RWPE2 (cell line): ENCODE results near the gene OR52E5.

ENCODE experiments used
- ATAC-seq: fragments of 200-7000 bp; cut with Tn5 transposase; 3 replicates; pipeline ENCODE4 v1.9.1; 2021; ENCODE audit warnings: low read depth
- DNase-seq: peaks from one replicate; pipeline ENCODE4 v3.0.0-alpha.2; 2020; ENCODE audit warnings: low spot score
- H3K27ac ChIP-seq: fragments of 450-650 bp; 2 replicates; pipeline ENCODE4 v1.5.1; 2017; ENCODE audit warnings: mild to moderate bottlenecking; ENCODE audit not compliant: poor library complexity, severe bottlenecking
- H3K27me3 ChIP-seq: fragments of 250-450 bp; sonication (Bioruptor Pico); 2 replicates; pipeline ENCODE4 v1.5.1; 2021; ENCODE audit warnings: mild to moderate bottlenecking, moderate library complexity; ENCODE audit not compliant: insufficient read depth, poor library complexity, severe bottlenecking
- H3K36me3 ChIP-seq: fragments of 250-450 bp; sonication (Bioruptor Pico); 2 replicates; pipeline ENCODE4 v1.5.1; 2020; ENCODE audit warnings: low read depth, mild to moderate bottlenecking, moderate library complexity
- H3K4me1 ChIP-seq: fragments of 250-450 bp; sonication (Bioruptor Pico); 2 replicates; pipeline ENCODE4 v1.5.1; 2021; ENCODE audit warnings: mild to moderate bottlenecking, moderate library complexity; ENCODE audit not compliant: insufficient read depth, poor library complexity, severe bottlenecking
- H3K4me3 ChIP-seq: fragments of 250-450 bp; sonication (Bioruptor Pico); 2 replicates; pipeline ENCODE4 v1.5.1; 2021; ENCODE audit warnings: mild to moderate bottlenecking, moderate library complexity; ENCODE audit not compliant: severe bottlenecking
- H3K9me3 ChIP-seq: fragments of 250-450 bp; sonication (Bioruptor Pico); 2 replicates; pipeline ENCODE4 v1.5.1; 2021; ENCODE audit warnings: mild to moderate bottlenecking, moderate library complexity; ENCODE audit not compliant: severe bottlenecking
- TF ChIP-seq, protein P1 (sequence below): fragments of 450-650 bp; IDR thresholded peaks from one replicate; pipeline ENCODE4 v1.5.1; 2017; ENCODE audit warnings: mild to moderate bottlenecking, moderate library complexity; ENCODE audit not compliant: poor library complexity, severe bottlenecking

Gene OR52E5

DNA sequence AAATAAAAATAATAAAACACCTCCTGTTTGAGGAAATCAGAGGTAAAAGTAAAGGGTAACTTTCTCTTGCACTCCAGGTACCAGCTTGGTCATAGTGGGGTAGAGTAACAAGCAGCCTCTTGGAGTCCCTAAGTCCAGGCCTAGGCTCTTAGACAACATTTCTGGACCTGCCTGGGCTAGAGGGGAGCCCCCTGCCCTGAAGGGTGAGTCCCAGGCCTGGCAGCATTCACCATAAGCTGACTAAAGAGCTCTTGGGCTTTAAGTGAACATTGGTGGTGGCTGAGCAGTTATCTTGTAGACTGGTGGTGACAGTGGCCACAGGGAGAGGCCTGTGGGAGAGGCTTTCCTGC lies 30.4 kb downstream of the OR52E5 start:
- Histone ChIP-seq H3K4me3 (no peak overlapping the region), H3K36me3 (no peaks in the 10 kb centered on the region), H3K27me3 (no peaks in the 10 kb centered on the region), H3K27ac (no peak overlapping the region), H3K9me3 (no peaks in the 10 kb centered on the region), H3K4me1 (no peaks in the 10 kb centered on the region)
- TF ChIP-seq, protein P1, sequence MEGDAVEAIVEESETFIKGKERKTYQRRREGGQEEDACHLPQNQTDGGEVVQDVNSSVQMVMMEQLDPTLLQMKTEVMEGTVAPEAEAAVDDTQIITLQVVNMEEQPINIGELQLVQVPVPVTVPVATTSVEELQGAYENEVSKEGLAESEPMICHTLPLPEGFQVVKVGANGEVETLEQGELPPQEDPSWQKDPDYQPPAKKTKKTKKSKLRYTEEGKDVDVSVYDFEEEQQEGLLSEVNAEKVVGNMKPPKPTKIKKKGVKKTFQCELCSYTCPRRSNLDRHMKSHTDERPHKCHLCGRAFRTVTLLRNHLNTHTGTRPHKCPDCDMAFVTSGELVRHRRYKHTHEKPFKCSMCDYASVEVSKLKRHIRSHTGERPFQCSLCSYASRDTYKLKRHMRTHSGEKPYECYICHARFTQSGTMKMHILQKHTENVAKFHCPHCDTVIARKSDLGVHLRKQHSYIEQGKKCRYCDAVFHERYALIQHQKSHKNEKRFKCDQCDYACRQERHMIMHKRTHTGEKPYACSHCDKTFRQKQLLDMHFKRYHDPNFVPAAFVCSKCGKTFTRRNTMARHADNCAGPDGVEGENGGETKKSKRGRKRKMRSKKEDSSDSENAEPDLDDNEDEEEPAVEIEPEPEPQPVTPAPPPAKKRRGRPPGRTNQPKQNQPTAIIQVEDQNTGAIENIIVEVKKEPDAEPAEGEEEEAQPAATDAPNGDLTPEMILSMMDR = no peak
- no peak for DNase-seq
- no peak for ATAC-seq

DNA sequence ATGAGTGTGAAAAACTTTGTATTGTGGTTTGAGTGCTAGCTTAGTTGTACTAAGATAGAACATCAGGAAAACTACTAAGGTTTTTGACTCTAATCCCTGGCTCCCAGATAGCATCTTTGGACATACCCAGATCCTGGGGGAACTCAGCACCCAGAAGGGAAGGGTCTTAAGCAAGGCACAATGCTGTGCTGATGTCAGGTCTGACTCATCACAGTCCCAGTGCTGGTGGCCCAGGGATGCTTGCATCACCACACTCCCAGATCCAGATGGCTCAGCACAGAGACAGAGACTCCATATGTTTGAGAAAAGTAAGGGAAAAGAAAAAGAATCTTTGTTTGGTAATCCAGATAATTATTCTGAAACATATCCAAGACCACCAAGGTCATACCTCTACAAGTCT lies 30.8 kb downstream of the OR52E5 start:
- Histone ChIP-seq H3K4me3 (no peak overlapping the region), H3K4me1 (no peaks in the 10 kb centered on the region), H3K36me3 (no peaks in the 10 kb centered on the region), H3K27ac (no peak overlapping the region), H3K27me3 (no peaks in the 10 kb centered on the region), H3K9me3 (no peaks in the 10 kb centered on the region)
- DNase-seq (no peak), ATAC-seq (no peak)
- TF ChIP-seq, protein P1 = no peak

DNA sequence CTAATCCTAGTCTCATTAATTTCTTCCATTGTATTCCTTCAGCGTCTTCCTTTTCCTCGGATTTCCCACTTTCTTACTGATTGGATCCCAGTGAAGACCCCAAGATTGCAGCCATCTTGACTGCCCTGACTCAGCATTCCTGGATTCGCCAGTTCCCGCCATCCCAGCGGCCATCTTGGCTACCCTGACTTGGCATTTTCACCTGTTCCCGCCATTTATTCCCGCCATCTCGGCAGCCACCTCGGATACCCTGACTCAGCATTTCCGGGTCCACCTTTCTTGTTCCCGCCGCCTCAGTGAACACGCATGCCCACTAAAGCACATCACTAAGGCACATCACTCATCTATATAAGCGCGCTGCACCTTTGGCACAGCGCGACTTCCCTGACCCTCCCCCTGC lies 35.3 kb downstream of the OR52E5 start:
- Histone ChIP-seq H3K27me3 (no peaks in the 10 kb centered on the region), H3K36me3 (no peaks in the 10 kb centered on the region), H3K4me1 (no peaks in the 10 kb centered on the region), H3K4me3 (no peak overlapping the region), H3K27ac (no peak overlapping the region), H3K9me3 (no peaks in the 10 kb centered on the region)
- ATAC-seq (no peak), DNase-seq (no peak)
- TF ChIP-seq, protein P1 = no peak

DNA sequence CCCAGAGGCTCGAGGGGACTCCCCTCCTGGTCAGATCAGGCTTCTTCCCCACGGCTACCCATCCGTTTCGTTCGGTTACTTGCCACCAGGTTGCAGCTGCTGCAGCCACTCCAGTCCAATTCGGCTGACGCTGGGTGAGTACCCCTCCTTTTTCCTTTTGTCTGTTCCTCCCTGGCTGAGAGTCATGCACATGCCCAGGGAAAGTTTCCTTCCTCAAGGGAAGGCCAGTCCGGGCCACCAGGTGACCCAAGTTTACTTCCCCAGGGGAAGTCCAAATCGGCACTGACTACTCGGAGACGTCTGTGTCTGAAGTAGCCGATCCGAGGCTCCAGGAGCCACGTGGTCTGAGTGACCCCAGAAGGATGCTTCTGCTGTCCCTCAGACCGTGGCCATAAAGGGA lies 35.8 kb downstream of the OR52E5 start:
- Histone ChIP-seq H3K36me3 (no peaks in the 10 kb centered on the region), H3K4me1 (no peaks in the 10 kb centered on the region), H3K27ac (no peak overlapping the region), H3K9me3 (no peaks in the 10 kb centered on the region), H3K27me3 (no peaks in the 10 kb centered on the region), H3K4me3 (no peak overlapping the region)
- ATAC-seq (no peak), DNase-seq (no peak)
- TF ChIP-seq, protein P1 = no peak

DNA sequence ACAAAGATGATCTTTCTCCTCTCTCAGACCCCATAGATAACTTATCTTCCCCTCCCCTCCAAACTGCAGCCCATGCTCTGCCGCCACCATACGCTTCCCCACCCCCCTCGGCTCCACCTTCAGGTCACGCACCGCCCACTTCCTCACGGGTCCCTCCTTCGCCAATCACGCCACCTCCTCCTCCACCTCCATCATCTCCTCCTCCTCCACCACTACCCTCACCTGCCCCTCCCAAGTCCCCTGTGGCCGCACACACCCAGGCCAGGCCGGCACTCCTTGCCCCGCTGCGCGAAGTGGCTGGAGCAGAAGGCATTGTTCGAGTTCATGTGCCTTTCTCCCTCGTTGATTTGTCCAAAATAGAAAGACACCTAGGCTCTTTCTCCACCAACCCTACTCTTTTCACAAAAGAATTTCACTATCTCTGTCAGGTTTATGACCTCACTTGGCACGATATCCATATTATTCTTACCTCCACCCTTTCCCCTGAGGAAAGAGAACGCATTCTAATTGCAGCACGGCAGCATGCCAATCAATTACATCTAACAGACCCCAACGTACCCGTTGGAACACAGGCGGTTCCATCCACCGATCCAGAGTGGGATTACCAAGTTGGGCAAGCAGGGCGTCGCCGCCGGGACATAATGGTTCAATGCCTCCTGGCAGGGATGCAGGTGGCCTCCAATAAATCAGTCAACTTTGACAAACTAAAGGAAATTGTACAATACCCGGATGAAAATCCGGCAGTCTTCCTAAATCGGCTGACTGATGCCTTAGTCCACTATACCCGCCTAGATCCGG lies 36.8 kb downstream of the OR52E5 start:
- TF ChIP-seq, protein P1 = no peak
- no peaks in the 10 kb centered on the region for H3K27me3 ChIP-seq
- no peaks in the 10 kb centered on the region for H3K4me1 ChIP-seq
- H3K9me3 ChIP-seq = no peaks in the 10 kb centered on the region
- H3K27ac ChIP-seq = no peak overlapping the region
- H3K4me3 ChIP-seq = no peak overlapping the region
- no peak for DNase-seq
- no peaks in the 10 kb centered on the region for H3K36me3 ChIP-seq
- ATAC-seq = no peak
